Gastroesophageal sphincter (tissue), 4 donors: ENCODE results near the gene UVRAG. TPM values are rescaled to one million over a fixed set of nuclear protein-coding genes. Genes with fewer than 3 reads are reported as not detected.

ENCODE experiments used
- ATAC-seq: fragments of 150-250 bp; one replicate; pipeline ENCODE4 v1.9.1; 2016; ENCODE audit warnings: mild to moderate bottlenecking, moderate library complexity
- H3K27ac ChIP-seq, 4 donors: fragments of 200-600 bp; sonication (generic) in 3 of 4; 1 replicate in 3 of 4; 2 replicates in 1 of 4; pipeline ENCODE4 v1.5.1; 2016 to 2019
- H3K27me3 ChIP-seq: fragments of 200-600 bp; sonication (generic); one replicate; pipeline ENCODE4 v1.5.1; 2019
- H3K36me3 ChIP-seq, 2 donors: fragments of 200-600 bp; sonication (generic); one replicate each; pipeline ENCODE4 v1.5.1; 2019; ENCODE audit warnings: control low read depth in 1 of 2
- H3K4me1 ChIP-seq, 3 donors: fragments of 200-600 bp; sonication (generic); 1 replicate in 2 of 3; 2 replicates in 1 of 3; pipeline ENCODE4 v1.5.1; 2016 to 2019; ENCODE audit warnings: control low read depth in 2 of 3
- H3K4me3 ChIP-seq, 2 donors: fragments of 200-600 bp; sonication (generic); one replicate each; pipeline ENCODE4 v1.5.1; 2019; ENCODE audit warnings: mild to moderate bottlenecking in 1 of 2, moderate library complexity in 1 of 2
- H3K9me3 ChIP-seq, 3 donors: fragments of 200-600 bp; sonication (generic); one replicate each; pipeline ENCODE4 v1.5.1; 2017 to 2019; ENCODE audit warnings: control low read depth in 2 of 3
- EP300 ChIP-seq: sonication (generic); formaldehyde crosslinking; IDR thresholded peaks from one replicate; pipeline ENCODE4 v1.6.1; 2017; ENCODE audit warnings: antibody characterized with exemption, mild to moderate bottlenecking
- POLR2A ChIP-seq, 2 donors: fragments of 450-650 bp; IDR thresholded peaks; one replicate each; pipeline ENCODE4 v1.6.1; 2017; ENCODE audit warnings: antibody characterized with exemption in 2 of 2, mild to moderate bottlenecking in 2 of 2, moderate library complexity in 1 of 2
- POLR2AphosphoS5 ChIP-seq: sonication (generic); formaldehyde crosslinking; IDR thresholded peaks from one replicate; pipeline ENCODE4 v1.6.1; 2017; ENCODE audit warnings: antibody characterized with exemption
- WGBS, 2 donors: methylation state at CpG; one replicate each; pipeline ENCODE4 v1.1.5; 2018; ENCODE audit warnings: low coverage in 1 of 2; 5-methylcytosine and 5-hydroxymethylcytosine counted together
- total RNA-seq, 4 donors: library from RNA; depleted of rRNA; stranded (reverse); fragments of >200 nt; gene quantifications; one replicate each; pipeline ENCODE4 v1.1.0, GENCODE V29; 2016
- TF ChIP-seq, protein P1 (sequence below), 4 experiments: fragments of 200-600 bp in 2 of 4; fragments of 450-650 bp in 2 of 4; sonication (generic) in 1 of 4; IDR thresholded peaks; one replicate each; pipeline ENCODE4 v1.5.1; 2017 to 2019; ENCODE audit warnings: antibody characterized with exemption in 4 of 4, mild to moderate bottlenecking in 2 of 4, moderate library complexity in 2 of 4

Gene UVRAG
- total RNA-seq, 4 donors from 2014 or later: 28.1 to 50.1 (median 34.7) TPM

DNA sequence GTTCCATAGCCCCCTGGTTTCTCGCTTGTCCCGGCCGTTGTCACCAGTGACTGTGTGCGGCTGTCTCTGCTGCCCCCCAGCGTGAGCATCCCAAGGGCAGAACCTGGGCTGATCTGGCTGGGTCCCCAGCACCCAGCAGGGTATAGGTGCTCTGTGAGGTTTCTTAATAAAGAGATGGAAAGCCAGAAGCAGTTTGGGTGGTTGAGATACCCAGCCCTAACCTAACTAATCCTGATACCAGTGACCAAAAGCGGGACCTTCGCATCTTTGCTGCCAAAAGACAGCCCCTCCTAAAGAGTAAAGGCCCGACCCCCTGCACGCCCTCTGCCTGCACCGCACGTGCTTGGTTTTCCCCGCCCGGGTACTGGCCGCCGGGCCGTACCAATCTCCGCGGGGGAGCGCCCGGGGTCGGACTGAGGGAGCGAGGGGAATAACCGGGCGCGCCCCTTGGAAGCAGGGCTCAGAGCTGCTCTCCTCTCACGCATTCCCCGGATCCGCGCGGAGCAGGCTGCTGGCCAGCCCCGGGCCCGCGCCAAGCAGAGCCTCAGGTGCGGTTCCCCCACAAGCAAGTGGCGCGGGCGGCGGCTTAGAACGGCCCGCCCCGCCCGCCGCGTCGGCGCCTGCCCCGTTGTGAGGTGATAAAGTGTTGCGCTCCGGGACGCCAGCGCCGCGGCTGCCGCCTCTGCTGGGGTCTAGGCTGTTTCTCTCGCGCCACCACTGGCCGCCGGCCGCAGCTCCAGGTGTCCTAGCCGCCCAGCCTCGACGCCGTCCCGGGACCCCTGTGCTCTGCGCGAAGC is 46.7 kb upstream of the UVRAG start, which contains the start of gene DGAT2:
TSS of gene DGAT2 (plus strand) at position 667 of the 797 bp plus-strand sequence. CDS start 214 bp downstream, outside the sequence.
- Histone ChIP-seq H3K4me1 (peaks cover 0 to 22% (median 12%) of the 10 kb centered on the region in 3 donors), H3K27me3 (peaks cover 14% of the 10 kb centered on the region), H3K9me3 (no peaks in the 10 kb centered on the region), H3K4me3 (peak within 1 kb of the TSS; percentile 29 to 55), H3K36me3 (no peaks in the 10 kb centered on the region), H3K27ac (peak within 1 kb of the TSS in 2 of 4 donors; percentile 43 to 64)
- TF ChIP-seq, protein P1, sequence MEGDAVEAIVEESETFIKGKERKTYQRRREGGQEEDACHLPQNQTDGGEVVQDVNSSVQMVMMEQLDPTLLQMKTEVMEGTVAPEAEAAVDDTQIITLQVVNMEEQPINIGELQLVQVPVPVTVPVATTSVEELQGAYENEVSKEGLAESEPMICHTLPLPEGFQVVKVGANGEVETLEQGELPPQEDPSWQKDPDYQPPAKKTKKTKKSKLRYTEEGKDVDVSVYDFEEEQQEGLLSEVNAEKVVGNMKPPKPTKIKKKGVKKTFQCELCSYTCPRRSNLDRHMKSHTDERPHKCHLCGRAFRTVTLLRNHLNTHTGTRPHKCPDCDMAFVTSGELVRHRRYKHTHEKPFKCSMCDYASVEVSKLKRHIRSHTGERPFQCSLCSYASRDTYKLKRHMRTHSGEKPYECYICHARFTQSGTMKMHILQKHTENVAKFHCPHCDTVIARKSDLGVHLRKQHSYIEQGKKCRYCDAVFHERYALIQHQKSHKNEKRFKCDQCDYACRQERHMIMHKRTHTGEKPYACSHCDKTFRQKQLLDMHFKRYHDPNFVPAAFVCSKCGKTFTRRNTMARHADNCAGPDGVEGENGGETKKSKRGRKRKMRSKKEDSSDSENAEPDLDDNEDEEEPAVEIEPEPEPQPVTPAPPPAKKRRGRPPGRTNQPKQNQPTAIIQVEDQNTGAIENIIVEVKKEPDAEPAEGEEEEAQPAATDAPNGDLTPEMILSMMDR (IDR thresholded peaks at IDR 0.05): peak in 3 of 4 experiments; percentile 12 to 40 (median 39)
- TF ChIP-seq EP300: no peak
- no peak for TF ChIP-seq POLR2AphosphoS5
- TF ChIP-seq POLR2A (IDR thresholded peaks at IDR 0.05): peak in 1 of 2 donors; percentile 24
- WGBS, 2 donors: 4% methylated on average over 4 of the region's 66 CpGs; no CpG with 5 or more reads in 1 of the 2 donors
- ATAC-seq: peak; percentile 89

DNA sequence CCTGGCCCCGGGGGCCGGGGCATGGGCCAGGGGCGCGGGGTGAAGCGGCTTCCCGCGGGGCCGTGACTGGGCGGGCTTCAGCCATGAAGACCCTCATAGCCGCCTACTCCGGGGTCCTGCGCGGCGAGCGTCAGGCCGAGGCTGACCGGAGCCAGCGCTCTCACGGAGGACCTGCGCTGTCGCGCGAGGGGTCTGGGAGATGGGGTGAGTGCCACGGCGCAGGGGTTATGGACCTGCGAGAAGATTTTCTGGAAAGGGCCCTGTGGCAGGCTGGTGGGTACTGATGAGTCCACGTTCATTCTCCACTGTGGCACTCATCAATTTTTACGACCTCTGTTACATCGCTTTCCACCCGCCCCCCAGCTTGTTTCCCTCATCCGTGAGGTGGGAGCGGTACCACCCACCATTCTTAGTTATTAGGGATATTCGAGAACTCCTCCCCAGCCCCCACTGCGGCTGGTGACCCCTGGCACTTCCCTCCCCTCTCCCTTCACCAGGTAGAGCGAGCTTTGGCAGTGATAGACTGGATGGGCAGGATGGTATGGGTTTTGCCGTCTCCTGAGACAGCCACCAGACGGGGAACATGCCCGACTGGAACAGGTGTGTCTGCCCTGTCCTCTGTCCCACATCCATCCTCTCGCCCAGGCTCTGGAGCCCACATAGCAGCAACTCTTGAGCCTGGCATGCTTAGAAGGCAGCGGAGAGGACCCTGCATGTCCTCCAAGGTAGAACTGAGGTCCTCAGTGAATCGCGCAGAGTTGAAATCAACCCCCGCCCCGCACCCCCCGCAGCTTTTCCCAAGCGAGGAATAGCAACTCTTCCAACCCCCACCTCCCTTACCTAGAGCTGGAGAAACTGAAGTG is 45.9 kb upstream of the UVRAG start:
- Histone ChIP-seq H3K4me1 (peaks cover 0 to 22% (median 12%) of the 10 kb centered on the region in 3 donors), H3K36me3 (no peaks in the 10 kb centered on the region), H3K4me3 (peak overlapping the region; percentile 29 to 55), H3K27ac (peak overlapping the region in 2 of 4 donors; percentile 43 to 64), H3K9me3 (no peaks in the 10 kb centered on the region), H3K27me3 (peaks cover 14% of the 10 kb centered on the region)
- ATAC-seq: no peak
- TF ChIP-seq POLR2AphosphoS5 (no peak), EP300 (no peak), POLR2A (IDR thresholded peaks at IDR 0.05) (no peak)
- TF ChIP-seq, protein P1 (IDR thresholded peaks at IDR 0.05): peak in 1 of 4 experiments; percentile 1
- WGBS, 2 donors: 20 to 46% methylated on average over 2 to 9 of the region's 46 CpGs

- no peaks in the 10 kb centered on the region for H3K9me3 ChIP-seq
- TF ChIP-seq POLR2A (IDR thresholded peaks at IDR 0.05) (no peak), EP300 (no peak), POLR2AphosphoS5 (no peak)
- TF ChIP-seq, protein P1 (IDR thresholded peaks at IDR 0.05): no peak
- H3K27ac ChIP-seq: no peak overlapping the region
- WGBS, 2 donors: 69 to 84% methylated on average over 3 to 4 of the region's 5 CpGs
- no peaks in the 10 kb centered on the region for H3K36me3 ChIP-seq
- H3K4me1 ChIP-seq: peaks cover 0 to 22% (median 12%) of the 10 kb centered on the region in 3 donors
- ATAC-seq: no peak
- peaks cover 14% of the 10 kb centered on the region for H3K27me3 ChIP-seq
- H3K4me3 ChIP-seq: no peak overlapping the region
These were observed 44.9 kb upstream of the UVRAG start for GRCh38 chr11:75770102-75770501.

DNA sequence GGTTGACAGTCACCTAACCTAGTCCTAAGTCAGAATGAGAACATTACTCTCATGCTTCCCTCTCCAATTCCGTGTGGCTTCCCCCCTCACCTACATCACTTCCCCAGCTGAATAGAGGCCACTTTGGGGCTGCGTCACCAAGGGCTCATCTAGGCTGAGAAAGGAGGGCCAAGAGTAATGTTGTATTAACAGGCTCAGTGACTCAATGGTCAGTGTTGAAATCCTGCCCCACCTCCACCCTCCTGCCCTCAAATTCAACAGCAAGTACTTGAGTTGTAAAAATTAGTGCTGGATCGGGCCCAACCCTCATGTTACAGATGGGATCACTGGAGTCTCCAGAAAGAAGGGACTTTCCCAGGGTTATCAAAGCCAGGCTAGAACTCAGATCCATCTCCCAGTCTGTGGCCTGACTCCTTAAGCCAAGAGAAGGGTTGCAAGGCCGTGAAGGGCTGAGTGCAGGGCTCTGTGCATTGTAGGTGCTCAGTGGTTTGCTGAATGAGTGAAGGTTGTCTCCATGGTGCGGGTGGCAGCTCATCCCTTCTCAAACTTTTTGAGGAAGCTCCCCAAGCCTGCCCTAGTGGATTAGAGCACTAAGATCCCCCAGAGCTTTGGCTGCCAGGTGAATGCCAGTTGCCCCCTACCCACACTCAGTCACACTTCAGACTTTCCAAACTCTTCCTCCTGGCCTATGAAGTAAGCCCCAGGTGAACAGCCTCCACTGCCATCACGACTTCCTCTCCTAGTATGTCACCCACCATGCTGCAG is 43.2 kb upstream of the UVRAG start:
- 79% methylated on average over 5 of the region's 6 CpGs; no CpG with 5 or more reads in 1 of the 2 donors for whole genome bisulfite sequencing, 2 donors
- Histone ChIP-seq H3K4me1 (peaks cover 0 to 22% (median 12%) of the 10 kb centered on the region in 3 donors), H3K9me3 (no peaks in the 10 kb centered on the region), H3K36me3 (no peaks in the 10 kb centered on the region), H3K27me3 (peaks cover 4% of the 10 kb centered on the region), H3K4me3 (no peak overlapping the region), H3K27ac (no peak overlapping the region)
- ATAC-seq: peak; percentile 27
- no peak for TF ChIP-seq POLR2AphosphoS5
- TF ChIP-seq POLR2A (IDR thresholded peaks at IDR 0.05): no peak
- TF ChIP-seq, protein P1 (IDR thresholded peaks at IDR 0.05): no peak
- no peak for TF ChIP-seq EP300
